Fibroblast of pulmonary artery (primary cell): ENCODE results near the gene CGRRF1.

ENCODE experiments used
- DNase-seq: peaks from one replicate; pipeline ENCODE4 v3.0.0-alpha.2; 2010; ENCODE audit warnings: low read depth
- H3K4me3 ChIP-seq: replicated peaks from 2 replicates; pipeline ENCODE4 v1.5.1; 2011; ENCODE audit warnings: low read depth, mild to moderate bottlenecking, control low read depth, low read length, moderate library complexity
- TF ChIP-seq, protein P1 (sequence below): IDR thresholded peaks from 2 replicates; pipeline ENCODE4 v1.5.1; 2011; ENCODE audit warnings: mild to moderate bottlenecking, control low read depth, low read length, inconsistent platforms; ENCODE audit errors: missing control alignments

The CGRRF1 gene

GRCh38 chr14:54555651-54556050 lies 45.9 kb downstream of the CGRRF1 start:
- TF ChIP-seq, protein P1, sequence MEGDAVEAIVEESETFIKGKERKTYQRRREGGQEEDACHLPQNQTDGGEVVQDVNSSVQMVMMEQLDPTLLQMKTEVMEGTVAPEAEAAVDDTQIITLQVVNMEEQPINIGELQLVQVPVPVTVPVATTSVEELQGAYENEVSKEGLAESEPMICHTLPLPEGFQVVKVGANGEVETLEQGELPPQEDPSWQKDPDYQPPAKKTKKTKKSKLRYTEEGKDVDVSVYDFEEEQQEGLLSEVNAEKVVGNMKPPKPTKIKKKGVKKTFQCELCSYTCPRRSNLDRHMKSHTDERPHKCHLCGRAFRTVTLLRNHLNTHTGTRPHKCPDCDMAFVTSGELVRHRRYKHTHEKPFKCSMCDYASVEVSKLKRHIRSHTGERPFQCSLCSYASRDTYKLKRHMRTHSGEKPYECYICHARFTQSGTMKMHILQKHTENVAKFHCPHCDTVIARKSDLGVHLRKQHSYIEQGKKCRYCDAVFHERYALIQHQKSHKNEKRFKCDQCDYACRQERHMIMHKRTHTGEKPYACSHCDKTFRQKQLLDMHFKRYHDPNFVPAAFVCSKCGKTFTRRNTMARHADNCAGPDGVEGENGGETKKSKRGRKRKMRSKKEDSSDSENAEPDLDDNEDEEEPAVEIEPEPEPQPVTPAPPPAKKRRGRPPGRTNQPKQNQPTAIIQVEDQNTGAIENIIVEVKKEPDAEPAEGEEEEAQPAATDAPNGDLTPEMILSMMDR = peak; percentile 6
- no peak for DNase-seq
- H3K4me3 ChIP-seq = no peak overlapping the region

DNA sequence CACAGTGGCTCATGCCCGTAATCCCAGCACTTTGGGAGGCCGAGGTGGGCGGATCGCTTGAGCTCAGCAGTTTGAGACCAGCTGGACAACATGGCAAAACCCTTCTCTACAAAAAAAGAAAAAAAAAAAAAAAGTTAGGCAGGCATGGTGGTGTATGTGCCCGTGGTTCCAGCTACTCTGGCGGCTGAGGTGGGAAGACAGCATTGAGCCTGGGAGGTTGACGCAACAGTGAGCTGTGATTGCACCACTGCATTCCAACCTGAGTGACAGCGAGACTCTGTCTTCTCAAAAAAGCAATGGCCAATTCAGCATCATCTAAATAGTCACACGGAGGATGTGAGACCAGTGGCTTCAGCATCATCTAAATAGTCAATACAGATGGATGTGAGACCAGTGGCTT lies 46.8 kb downstream of the CGRRF1 start:
- TF ChIP-seq, protein P1 = no peak
- H3K4me3 ChIP-seq = no peak overlapping the region
- DNase-seq = no peak

DNA sequence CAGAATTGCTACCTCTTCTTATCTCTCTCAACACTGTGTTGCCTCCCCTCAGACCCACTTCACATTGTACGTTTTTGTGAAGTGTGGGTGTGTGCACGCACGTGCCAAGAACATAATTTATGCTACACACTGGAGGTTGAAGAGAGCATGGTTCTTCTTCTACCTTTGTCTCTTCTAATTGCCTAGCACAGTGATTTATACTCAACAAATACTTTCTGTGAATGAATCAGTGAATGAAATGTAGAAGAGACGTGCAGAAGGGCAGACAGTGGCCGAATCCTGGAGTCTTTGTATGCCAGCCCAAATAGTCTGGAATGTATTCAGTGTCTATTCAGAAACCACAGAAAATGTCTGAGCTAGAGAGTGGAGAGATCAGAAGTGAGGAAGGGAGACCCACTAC lies 52.6 kb downstream of the CGRRF1 start:
- TF ChIP-seq, protein P1 = no peak
- no peak overlapping the region for H3K4me3 ChIP-seq
- no peak for DNase-seq

- H3K4me3 ChIP-seq = peak overlapping the region; percentile 78
- TF ChIP-seq, protein P1 = peak; percentile 77
- peak; percentile 74 for DNase-seq
Measured at GRCh38 chr14:54564071-54564867, 54.6 kb downstream of the CGRRF1 start.

DNA sequence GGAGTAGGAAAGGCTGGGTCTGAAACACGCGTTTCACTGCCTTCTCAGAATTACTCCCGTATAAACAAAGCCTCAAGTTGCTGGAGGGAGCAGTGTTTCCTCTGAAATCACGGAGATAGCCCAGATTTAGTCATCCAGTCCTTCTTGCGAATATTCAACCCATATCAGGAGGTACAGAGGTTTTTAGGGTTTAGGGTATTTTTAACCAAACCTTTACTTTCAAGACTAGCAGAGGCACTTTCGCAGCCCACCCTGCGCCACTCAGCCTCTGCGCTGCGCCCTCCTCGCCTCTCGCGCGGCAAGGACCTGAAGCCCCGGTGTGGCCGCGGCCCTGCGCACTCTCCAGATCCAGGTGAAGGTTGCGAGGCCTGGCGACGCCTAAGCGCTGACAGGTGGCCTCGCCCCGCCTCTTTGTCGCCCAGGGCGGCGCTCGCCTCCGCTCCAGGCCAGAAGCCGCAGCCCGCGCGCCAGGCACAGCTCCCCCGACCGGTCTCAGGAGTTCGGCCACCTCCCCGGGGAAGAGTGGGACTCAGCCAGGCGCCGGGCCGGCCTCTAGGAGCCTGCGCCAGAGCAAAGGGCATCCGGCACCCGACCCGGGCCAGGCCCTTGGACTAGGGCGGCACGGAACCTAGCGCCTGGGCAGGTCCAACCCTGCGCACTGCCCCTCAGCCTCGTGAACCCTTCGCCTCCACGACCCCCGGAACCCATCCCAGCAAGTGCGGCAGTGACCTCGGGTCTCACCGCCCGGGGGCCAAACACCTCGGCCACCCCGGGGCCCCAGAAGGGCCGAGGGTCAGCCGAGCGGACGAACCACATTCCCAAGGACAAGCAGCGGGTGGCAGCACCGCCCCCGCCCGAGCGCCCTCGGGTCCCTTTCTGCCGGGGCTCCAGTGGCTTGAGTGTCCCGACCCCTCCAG lies 55.4 kb downstream of the CGRRF1 start:
- TF ChIP-seq, protein P1 = peak; percentile 2
- DNase-seq = peak; percentile 78
- H3K4me3 ChIP-seq = peak overlapping the region; percentile 78

GRCh38 chr14:54565785-54566409 lies 56.2 kb downstream of the CGRRF1 start:
- peak; percentile 87 for DNase-seq
- TF ChIP-seq, protein P1 = no peak
- H3K4me3 ChIP-seq = peak overlapping the region; percentile 78
